RWPE1 (cell line): ENCODE results near the gene CCDC196.

Experiments used
- CTCF ChIA-PET: fragments of 350-600 bp; sonication (Branson Sonifier 250); formaldehyde crosslinking; extraction: SDS; loops from one replicate; lab custom pipeline; 2021; lab: Yijun Ruan, JAX
- POLR2A ChIA-PET: fragments of 400-600 bp; formaldehyde crosslinking; extraction: SDS; loops from one replicate; lab custom pipeline; 2020; ENCODE audit warnings: antibody characterized with exemption; ENCODE audit not compliant: low non-redundant PET; lab: Yijun Ruan, JAX
- DNase-seq: peaks from one replicate; pipeline ENCODE4 v3.0.0; 2012; ENCODE audit warnings: low spot score
- H3K27ac ChIP-seq: fragments of 450-650 bp; 2 replicates; pipeline ENCODE4 v1.5.1; 2017
- CTCF ChIP-seq: fragments of 450-650 bp; conservative IDR thresholded peaks from 2 replicates; pipeline ENCODE4 v1.5.1; 2017; ENCODE audit warnings: low read depth, mild to moderate bottlenecking

Gene CCDC196

GRCh38 chr14:66453469-66453868, 32.7 kb upstream of the CCDC196 start:
- ChIA-PET CTCF (interaction anchor here (0.5 kb wide), 1 partner anchor 447 kb away, joined by 4 read pairs; no protein-coding TSS in a partner anchor), POLR2A (no interaction called here)

GRCh38 chr14:66459603-66460002, 26.6 kb upstream of the CCDC196 start:
- ChIA-PET POLR2A (no interaction called here), CTCF (no interaction called here)
- no peak for TF ChIP-seq CTCF
- H3K27ac ChIP-seq: no peak overlapping the region
- DNase-seq: no peak

More at GRCh38 chr14:66453469-66453868, 32.7 kb upstream of the CCDC196 start:
- DNase-seq: no peak
- no peak overlapping the region for H3K27ac ChIP-seq
- no peak for TF ChIP-seq CTCF

GRCh38 chr14:66464261-66464660, 21.9 kb upstream of the CCDC196 start:
- POLR2A ChIA-PET: no interaction called here
- no peak overlapping the region for H3K27ac ChIP-seq
- no peak for DNase-seq
- TF ChIP-seq CTCF: no peak
- CTCF ChIA-PET: no interaction called here

GRCh38 chr14:66468778-66469367, 17.3 kb upstream of the CCDC196 start:
- CTCF ChIA-PET: no interaction called here
- H3K27ac ChIP-seq: no peak overlapping the region
- TF ChIP-seq CTCF: no peak
- DNase-seq: no peak
- POLR2A ChIA-PET: no interaction called here

GRCh38 chr14:66471584-66471983, 14.6 kb upstream of the CCDC196 start:
- ChIA-PET CTCF (interaction anchor here (0.7 kb wide), 1 partner anchor 67 kb away, joined by 3 read pairs; no protein-coding TSS in a partner anchor), POLR2A (no interaction called here)
- no peak overlapping the region for H3K27ac ChIP-seq
- no peak for DNase-seq
- no peak for TF ChIP-seq CTCF

- DNase-seq: no peak
- no peak for TF ChIP-seq CTCF
- ChIA-PET POLR2A (no interaction called here), CTCF (interaction anchor here (0.6 to 0.7 kb wide), 3 partner anchors 62 to 123 kb away, joined by 3 to 4 read pairs (median 3); no protein-coding TSS in a partner anchor)
- H3K27ac ChIP-seq: no peak overlapping the region
Observed at GRCh38 chr14:66472251-66472650, 13.9 kb upstream of the CCDC196 start.
